Transverse colon (tissue), 3 donors: ENCODE measurements around the gene RC3H1.

Source experiments
- POLR2A ChIP-seq: fragments of 450-650 bp; IDR thresholded peaks from one replicate; pipeline ENCODE4 v1.6.1; 2016; ENCODE audit warnings: antibody characterized with exemption, mild to moderate bottlenecking, moderate library complexity
- TF ChIP-seq, protein P1 (sequence below), 5 experiments: fragments of 200-600 bp in 3 of 5; fragments of 450-650 bp in 2 of 5; sonication (generic) in 3 of 5; IDR thresholded peaks; 1 replicate in 2 of 5; 2 replicates in 3 of 5; pipeline ENCODE4 v1.5.1; 2016 to 2017; ENCODE audit warnings: antibody characterized with exemption in 5 of 5, inconsistent platforms in 3 of 5, mild to moderate bottlenecking in 2 of 5, moderate library complexity in 1 of 5

GRCh38 chr1:174008269-174008668 lies 13.9 kb downstream of the RC3H1 start:
- TF ChIP-seq, protein P1, sequence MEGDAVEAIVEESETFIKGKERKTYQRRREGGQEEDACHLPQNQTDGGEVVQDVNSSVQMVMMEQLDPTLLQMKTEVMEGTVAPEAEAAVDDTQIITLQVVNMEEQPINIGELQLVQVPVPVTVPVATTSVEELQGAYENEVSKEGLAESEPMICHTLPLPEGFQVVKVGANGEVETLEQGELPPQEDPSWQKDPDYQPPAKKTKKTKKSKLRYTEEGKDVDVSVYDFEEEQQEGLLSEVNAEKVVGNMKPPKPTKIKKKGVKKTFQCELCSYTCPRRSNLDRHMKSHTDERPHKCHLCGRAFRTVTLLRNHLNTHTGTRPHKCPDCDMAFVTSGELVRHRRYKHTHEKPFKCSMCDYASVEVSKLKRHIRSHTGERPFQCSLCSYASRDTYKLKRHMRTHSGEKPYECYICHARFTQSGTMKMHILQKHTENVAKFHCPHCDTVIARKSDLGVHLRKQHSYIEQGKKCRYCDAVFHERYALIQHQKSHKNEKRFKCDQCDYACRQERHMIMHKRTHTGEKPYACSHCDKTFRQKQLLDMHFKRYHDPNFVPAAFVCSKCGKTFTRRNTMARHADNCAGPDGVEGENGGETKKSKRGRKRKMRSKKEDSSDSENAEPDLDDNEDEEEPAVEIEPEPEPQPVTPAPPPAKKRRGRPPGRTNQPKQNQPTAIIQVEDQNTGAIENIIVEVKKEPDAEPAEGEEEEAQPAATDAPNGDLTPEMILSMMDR (IDR thresholded peaks at IDR 0.05) = no peak
- TF ChIP-seq POLR2A = no peak
